Fibroblast of skin of scalp (primary cell): ENCODE results near the gene SEMA3F.
A peak's percentile ranks its signal among the peaks of the same experiment; 100 is the strongest.

Experiments used
- DNase-seq: peaks from one replicate; pipeline ENCODE4 v3.0.0-alpha.2; 2013

The SEMA3F gene

GRCh38 chr3:50235716-50236483 lies 80.8 kb downstream of the SEMA3F start, which contains the start of gene GNAI2:
Gene GNAI2 (plus strand): TSS chr3:50236204. CDS start chr3:50236336, 132 bp downstream.
- DNase-seq = peak; percentile 99

- no peak for DNase-seq
Observed at GRCh38 chr3:50236484-50237132, 81.5 kb downstream of the SEMA3F start.

DNA sequence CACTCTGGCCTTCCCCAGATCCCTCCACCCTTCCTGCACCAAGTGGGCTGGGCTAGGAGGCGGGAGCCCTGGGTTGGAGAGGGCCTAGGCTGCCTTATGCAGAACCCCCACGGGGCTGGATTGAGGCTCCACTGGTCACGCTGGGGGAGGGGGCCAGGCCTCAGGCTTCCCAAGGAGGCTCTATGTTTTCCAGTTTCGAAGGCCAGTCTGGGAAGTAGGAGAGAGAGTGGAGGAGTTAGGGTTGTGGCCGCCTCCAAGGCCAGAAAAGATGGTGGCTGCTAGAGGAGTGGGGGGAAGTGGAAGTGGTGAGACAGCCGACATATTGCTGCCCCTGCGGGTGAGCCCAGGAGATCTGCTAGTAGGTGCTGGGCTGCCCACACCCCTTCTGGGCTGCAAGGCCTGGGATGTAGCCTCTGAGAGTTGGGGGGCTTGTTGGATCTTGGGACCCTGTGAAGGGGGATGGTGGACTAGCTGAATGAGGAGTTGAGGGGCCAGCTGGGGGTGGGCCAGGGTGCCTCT lies 82.1 kb downstream of the SEMA3F start:
- peak; percentile 53 for DNase-seq

DNA sequence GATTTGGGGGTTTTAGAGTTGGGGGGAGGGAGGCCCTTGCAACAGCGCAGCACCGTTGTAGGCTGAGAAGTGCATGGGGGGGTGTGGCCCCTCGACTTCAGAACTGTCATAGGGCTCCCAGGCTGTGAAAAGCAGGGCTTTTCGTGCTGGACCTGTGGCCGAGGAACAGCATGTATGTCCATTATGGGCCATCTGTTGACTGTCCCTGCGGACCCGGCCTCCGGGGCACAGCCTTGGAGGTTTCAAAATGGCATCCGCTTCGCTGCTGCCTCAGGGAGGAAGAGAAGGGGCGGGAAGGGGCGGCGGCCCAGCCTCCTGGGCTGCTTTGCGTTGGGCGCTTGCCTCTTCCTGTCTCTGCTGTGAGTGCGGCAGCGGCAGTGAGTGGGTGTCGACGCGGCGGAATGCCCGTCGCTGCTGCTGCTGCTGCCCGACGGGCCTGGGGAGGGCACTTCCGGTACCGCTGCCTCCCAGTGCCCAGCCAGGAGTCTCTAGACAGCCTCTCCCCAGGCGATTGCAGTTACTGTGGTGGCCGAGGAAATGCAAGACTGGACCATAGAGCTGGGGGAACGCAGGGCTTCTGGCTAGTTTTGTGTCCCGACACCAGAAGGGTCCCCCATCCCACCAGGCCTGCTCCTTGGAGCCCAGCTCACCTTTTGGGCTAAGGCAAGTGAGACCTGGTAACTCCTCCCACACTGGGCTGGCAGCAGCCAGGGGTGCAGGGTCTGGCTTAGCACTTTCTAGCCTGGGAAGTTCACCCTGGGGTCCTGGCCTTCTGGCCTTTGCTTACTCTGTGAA lies 82.8 kb downstream of the SEMA3F start:
- peak; percentile 87 for DNase-seq

- DNase-seq = peak; percentile 29
Observed at GRCh38 chr3:50238549-50239026, 83.5 kb downstream of the SEMA3F start.
